Ammon's horn (tissue), 1 donor: ENCODE data around the gene GBP1.
"Not testable (repeated sequence)": the region's sequence is repeated elsewhere in the genome, so short reads cannot be mapped to it uniquely, and the experiment has no call there.

Source experiments
- DNase-seq: peaks from one replicate; pipeline ENCODE4 v3.0.0-alpha.2; 2016; ENCODE audit warnings: low spot score

Gene GBP1

GRCh38 chr1:89051955-89052312, 13.1 kb downstream of the GBP1 start:
- DNase-seq, result no peak

GRCh38 chr1:89051300-89051954, 13.6 kb downstream of the GBP1 start:
- DNase-seq, result no peak

- DNase-seq, result no peak
These were observed 14.4 kb downstream of the GBP1 start for GRCh38 chr1:89050649-89051033.

- DNase-seq, result not testable (repeated sequence)
These were observed 14.9 kb downstream of the GBP1 start for GRCh38 chr1:89049901-89050648.

GRCh38 chr1:89049187-89049586, 15.8 kb downstream of the GBP1 start:
- DNase-seq, result not testable (repeated sequence)

GRCh38 chr1:89047734-89048133, 17.3 kb downstream of the GBP1 start:
- DNase-seq, result no peak

- DNase-seq, result not testable (repeated sequence)
These were observed 18.5 kb downstream of the GBP1 start for GRCh38 chr1:89046318-89047183.

GRCh38 chr1:89044970-89045721, 19.9 kb downstream of the GBP1 start:
- DNase-seq, result no peak

- no peak for DNase-seq
These were observed 21.1 kb downstream of the GBP1 start for GRCh38 chr1:89043940-89044339.

- no peak for DNase-seq
These were observed 22.5 kb downstream of the GBP1 start for GRCh38 chr1:89042491-89042890.

GRCh38 chr1:89041721-89042120, 23.3 kb downstream of the GBP1 start:
- no peak for DNase-seq

- DNase-seq, result no peak
These were observed 23.8 kb downstream of the GBP1 start for GRCh38 chr1:89041119-89041641.

GRCh38 chr1:89040315-89040626, 24.7 kb downstream of the GBP1 start:
- DNase-seq, result no peak

- no peak for DNase-seq
These were observed 27.8 kb downstream of the GBP1 start for GRCh38 chr1:89037186-89037585.

- DNase-seq, result no peak
These were observed 29.9 kb downstream of the GBP1 start for GRCh38 chr1:89035080-89035479.

GRCh38 chr1:89034004-89034403, 31.0 kb downstream of the GBP1 start:
- DNase-seq, result not testable (repeated sequence)

GRCh38 chr1:89029051-89029450, 36.0 kb downstream of the GBP1 start:
- not testable (repeated sequence) for DNase-seq

GRCh38 chr1:89025928-89026327, 39.1 kb downstream of the GBP1 start:
- no peak for DNase-seq

- DNase-seq, result no peak
These were observed 42.0 kb downstream of the GBP1 start for GRCh38 chr1:89023026-89023425.

- DNase-seq, result no peak
These were observed 42.6 kb downstream of the GBP1 start, which contains the start of gene GBP3 for GRCh38 chr1:89022167-89022959. Gene GBP3, minus strand, starts transcription at chr1:89022866. Its CDS starts 2,145 bp downstream, at chr1:89020721.

GRCh38 chr1:89018318-89018717, 46.7 kb downstream of the GBP1 start:
- DNase-seq, result not testable (repeated sequence)
